Trophoblast cell (in vitro differentiated cells and primary cell): ENCODE measurements around the gene LRRC71.

ENCODE experiments used
- DNase-seq, 2 donors: peaks; one replicate each; pipeline ENCODE4 v3.0.0-alpha.2; 2016
- H2AFZ ChIP-seq: 2 replicates; pipeline ENCODE4 v1.6.1; 2013; ENCODE audit warnings: low read length, moderate library complexity, mild to moderate bottlenecking; ENCODE audit not compliant: insufficient read depth, poor library complexity
- H2AK5ac ChIP-seq: 2 replicates; pipeline ENCODE4 v1.6.1; 2013; ENCODE audit warnings: mild to moderate bottlenecking, low read length
- H2BK120ac ChIP-seq: 2 replicates; pipeline ENCODE4 v1.6.1; 2013; ENCODE audit warnings: low read length, mild to moderate bottlenecking, moderate library complexity; ENCODE audit not compliant: insufficient read depth, poor library complexity
- H2BK12ac ChIP-seq: 2 replicates; pipeline ENCODE4 v1.6.1; 2013; ENCODE audit warnings: mild to moderate bottlenecking, low read length, moderate library complexity
- H2BK5ac ChIP-seq: 2 replicates; pipeline ENCODE4 v1.6.1; 2013; ENCODE audit warnings: low read length, low read depth, moderate library complexity, mild to moderate bottlenecking; ENCODE audit not compliant: poor library complexity
- H3K14ac ChIP-seq: 2 replicates; pipeline ENCODE4 v1.6.1; 2013; ENCODE audit warnings: mild to moderate bottlenecking, low read length
- H3K18ac ChIP-seq: 2 replicates; pipeline ENCODE4 v1.6.1; 2013; ENCODE audit warnings: mild to moderate bottlenecking, low read length
- H3K23ac ChIP-seq: 2 replicates; pipeline ENCODE4 v1.6.1; 2013; ENCODE audit warnings: low read length
- H3K27ac ChIP-seq: 2 replicates; pipeline ENCODE4 v1.5.1; 2013; ENCODE audit warnings: low read depth, mild to moderate bottlenecking, inconsistent platforms, low read length, moderate library complexity
- H3K27me3 ChIP-seq: 2 replicates; pipeline ENCODE4 v1.6.1; 2013; ENCODE audit warnings: inconsistent platforms, mild to moderate bottlenecking, low read length, moderate library complexity; ENCODE audit not compliant: insufficient read depth
- H3K36me3 ChIP-seq, 2 experiments: 1 replicate in 1 of 2; 2 replicates in 1 of 2; pipeline ENCODE4 v1.6.1; 2013; ENCODE audit warnings: low read length in 2 of 2, mild to moderate bottlenecking in 2 of 2, moderate library complexity in 1 of 2; ENCODE audit not compliant: insufficient read depth in 2 of 2, control insufficient read depth in 1 of 2
- H3K4ac ChIP-seq: 2 replicates; pipeline ENCODE4 v1.6.1; 2013; ENCODE audit warnings: low read depth, mild to moderate bottlenecking, low read length, moderate library complexity
- H3K4me1 ChIP-seq, 2 experiments: 1 replicate in 1 of 2; 2 replicates in 1 of 2; pipeline ENCODE4 v1.6.1; 2013; ENCODE audit warnings: low read length in 2 of 2, mild to moderate bottlenecking in 2 of 2, moderate library complexity in 1 of 2; ENCODE audit not compliant: insufficient read depth in 2 of 2, control insufficient read depth in 1 of 2
- H3K4me2 ChIP-seq: 2 replicates; pipeline ENCODE4 v1.6.1; 2013; ENCODE audit warnings: inconsistent platforms, mild to moderate bottlenecking, low read length, moderate library complexity
- H3K4me3 ChIP-seq: 2 replicates; pipeline ENCODE4 v1.5.1; 2013; ENCODE audit warnings: mild to moderate bottlenecking, low read depth, low read length, inconsistent platforms
- H3K79me1 ChIP-seq: one replicate; pipeline ENCODE4 v1.6.1; 2013; ENCODE audit warnings: low read length
- H3K79me2 ChIP-seq: 2 replicates; pipeline ENCODE4 v1.6.1; 2013; ENCODE audit warnings: low read length, mild to moderate bottlenecking; ENCODE audit not compliant: control insufficient read depth, insufficient read depth, poor library complexity
- H3K9ac ChIP-seq: 2 replicates; pipeline ENCODE4 v1.6.1; 2013; ENCODE audit warnings: mild to moderate bottlenecking, low read length
- H3K9me3 ChIP-seq: 2 replicates; pipeline ENCODE4 v1.6.1; 2013; ENCODE audit warnings: low read depth, mild to moderate bottlenecking, control low read depth, inconsistent platforms, low read length; ENCODE audit not compliant: insufficient read depth
- H4K12ac ChIP-seq: 2 replicates; pipeline ENCODE4 v1.6.1; 2013; ENCODE audit warnings: low read depth, mild to moderate bottlenecking, low read length, moderate library complexity
- H4K8ac ChIP-seq: 2 replicates; pipeline ENCODE4 v1.6.1; 2013; ENCODE audit warnings: low read depth, mild to moderate bottlenecking, low read length, moderate library complexity
- H4K91ac ChIP-seq: one replicate; pipeline ENCODE4 v1.6.1; 2013; ENCODE audit warnings: low read depth, mild to moderate bottlenecking, low read length, moderate library complexity
- WGBS: extraction: QIAGEN DNeasy Blood & Tissue Kit; methylation state at CpG from one replicate; pipeline ENCODE4 v1.1.7; 2013; ENCODE audit warnings: missing lambda C conversion rate; ENCODE audit not compliant: insufficient read length, insufficient coverage; ENCODE audit errors: extremely low coverage; 5-methylcytosine and 5-hydroxymethylcytosine counted together

The LRRC71 gene

DNA sequence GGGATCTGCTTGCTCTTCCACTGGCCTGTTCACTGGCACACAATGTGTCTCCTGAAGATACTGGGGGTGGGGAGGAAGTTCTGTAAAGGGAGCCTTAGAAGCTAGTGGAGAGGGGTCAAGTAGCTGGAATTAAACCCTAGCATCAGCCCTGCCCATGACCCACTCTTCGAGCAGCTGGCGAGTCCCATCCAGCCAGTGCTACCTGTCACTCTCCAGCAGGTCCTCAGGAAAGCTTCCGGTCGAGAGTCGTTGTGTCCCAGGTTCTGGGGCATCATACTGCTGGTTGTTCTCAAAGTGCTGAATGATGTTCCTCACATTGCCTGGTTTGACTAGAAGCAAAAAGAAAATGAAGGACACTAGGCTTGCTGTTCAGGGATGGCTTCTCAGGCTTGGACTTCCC, 30.9 kb downstream of the LRRC71 start:
- H2AFZ ChIP-seq = no peak overlapping the region
- no peak overlapping the region for H2AK5ac ChIP-seq
- H3K79me1 ChIP-seq = no peaks in the 10 kb centered on the region
- H3K79me2 ChIP-seq = no peaks in the 10 kb centered on the region
- no peak overlapping the region for H2BK5ac ChIP-seq
- no peak overlapping the region for H2BK120ac ChIP-seq
- no peaks in the 10 kb centered on the region for H3K27me3 ChIP-seq
- H4K12ac ChIP-seq = no peak overlapping the region
- no peaks in the 10 kb centered on the region for H3K9me3 ChIP-seq
- no peak overlapping the region for H3K4me3 ChIP-seq
- H3K27ac ChIP-seq = no peak overlapping the region
- H3K18ac ChIP-seq = no peak overlapping the region
- no peak overlapping the region for H3K4me2 ChIP-seq
- no peak overlapping the region for H3K4ac ChIP-seq
- no peak overlapping the region for H4K8ac ChIP-seq
- no peak overlapping the region for H3K23ac ChIP-seq
- no peak overlapping the region for H3K9ac ChIP-seq
- H3K36me3 ChIP-seq = peaks cover 38 to 47% of the 10 kb centered on the region in 2 experiments
- H3K4me1 ChIP-seq = no peaks in the 10 kb centered on the region
- no CpG with 5 or more reads among the region's 5 CpGs for WGBS
- H3K14ac ChIP-seq = no peak overlapping the region
- no peak overlapping the region for H2BK12ac ChIP-seq
- DNase-seq = no peak
- H4K91ac ChIP-seq = no peak overlapping the region

DNA sequence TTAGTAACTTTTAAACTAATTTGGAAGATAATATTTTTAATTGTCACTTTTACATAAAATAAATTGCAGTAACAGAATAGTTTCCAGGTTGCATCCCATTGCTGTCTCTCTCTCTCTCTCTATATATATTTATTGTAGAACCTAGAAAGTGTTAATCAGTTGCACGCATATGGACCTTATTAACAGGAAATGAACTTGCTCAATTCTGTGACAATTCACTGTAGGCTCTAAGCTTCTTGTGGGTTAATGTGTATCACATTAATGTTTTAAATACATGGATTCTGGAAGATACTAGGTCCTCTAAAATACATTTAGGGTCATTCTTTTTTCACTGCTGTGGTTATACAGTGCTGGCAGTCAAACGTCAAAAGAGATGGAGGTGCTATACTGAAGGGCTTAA, 33.1 kb downstream of the LRRC71 start:
- H2BK120ac ChIP-seq = no peak overlapping the region
- H3K9me3 ChIP-seq = no peaks in the 10 kb centered on the region
- H2BK5ac ChIP-seq = no peak overlapping the region
- no peak overlapping the region for H3K14ac ChIP-seq
- no peak overlapping the region for H3K4ac ChIP-seq
- no peak overlapping the region for H4K12ac ChIP-seq
- no peak overlapping the region for H3K18ac ChIP-seq
- no peak overlapping the region for H3K4me2 ChIP-seq
- no peak overlapping the region for H2AK5ac ChIP-seq
- no peak for DNase-seq
- no CpG with 5 or more reads among the region's 2 CpGs for WGBS
- peaks cover 20 to 34% of the 10 kb centered on the region in 2 experiments for H3K36me3 ChIP-seq
- no peak overlapping the region for H2AFZ ChIP-seq
- H3K79me1 ChIP-seq = no peaks in the 10 kb centered on the region
- H4K91ac ChIP-seq = no peak overlapping the region
- H3K27me3 ChIP-seq = no peaks in the 10 kb centered on the region
- no peak overlapping the region for H3K27ac ChIP-seq
- H3K79me2 ChIP-seq = no peaks in the 10 kb centered on the region
- no peak overlapping the region for H2BK12ac ChIP-seq
- H3K4me1 ChIP-seq = peaks cover 4 to 5% of the 10 kb centered on the region in 2 experiments
- H3K4me3 ChIP-seq = no peak overlapping the region
- H3K9ac ChIP-seq = no peak overlapping the region
- no peak overlapping the region for H4K8ac ChIP-seq
- no peak overlapping the region for H3K23ac ChIP-seq

DNA sequence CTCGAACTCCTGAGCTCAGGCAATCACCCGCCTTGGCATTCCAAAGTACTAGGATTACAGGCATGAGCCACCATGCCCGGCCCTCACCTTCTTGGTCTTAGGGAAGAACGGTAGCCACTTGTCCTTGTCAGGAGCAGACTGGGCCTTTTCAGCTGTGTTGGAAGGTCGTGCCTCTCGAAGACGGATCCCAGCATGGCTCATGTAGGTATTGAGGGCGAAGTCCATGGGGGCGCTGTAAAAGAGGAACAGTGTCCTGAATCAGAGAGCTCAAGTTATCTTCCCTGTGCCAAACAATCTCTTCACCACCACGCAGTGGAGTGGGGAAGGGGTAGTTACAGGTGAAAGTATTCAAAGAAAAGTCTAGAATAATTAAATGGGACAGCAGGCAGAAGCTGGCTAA, 35.9 kb downstream of the LRRC71 start:
- Histone ChIP-seq H3K4me3 (no peak overlapping the region), H3K14ac (no peak overlapping the region), H3K27me3 (no peaks in the 10 kb centered on the region), H3K79me1 (no peaks in the 10 kb centered on the region), H2AK5ac (no peak overlapping the region), H2AFZ (no peak overlapping the region), H3K79me2 (no peaks in the 10 kb centered on the region), H3K9ac (no peak overlapping the region), H4K91ac (no peak overlapping the region), H3K4ac (no peak overlapping the region), H3K18ac (no peak overlapping the region), H4K12ac (no peak overlapping the region), H3K36me3 (peaks cover 28 to 49% of the 10 kb centered on the region in 2 experiments), H3K27ac (no peak overlapping the region), H3K9me3 (no peaks in the 10 kb centered on the region), H3K4me2 (no peak overlapping the region), H4K8ac (no peak overlapping the region), H2BK12ac (no peak overlapping the region), H3K4me1 (peaks cover 5 to 6% of the 10 kb centered on the region in 2 experiments), H2BK120ac (no peak overlapping the region), H3K23ac (no peak overlapping the region), H2BK5ac (no peak overlapping the region)
- DNase-seq = no peak
- WGBS = no CpG with 5 or more reads among the region's 10 CpGs

DNA sequence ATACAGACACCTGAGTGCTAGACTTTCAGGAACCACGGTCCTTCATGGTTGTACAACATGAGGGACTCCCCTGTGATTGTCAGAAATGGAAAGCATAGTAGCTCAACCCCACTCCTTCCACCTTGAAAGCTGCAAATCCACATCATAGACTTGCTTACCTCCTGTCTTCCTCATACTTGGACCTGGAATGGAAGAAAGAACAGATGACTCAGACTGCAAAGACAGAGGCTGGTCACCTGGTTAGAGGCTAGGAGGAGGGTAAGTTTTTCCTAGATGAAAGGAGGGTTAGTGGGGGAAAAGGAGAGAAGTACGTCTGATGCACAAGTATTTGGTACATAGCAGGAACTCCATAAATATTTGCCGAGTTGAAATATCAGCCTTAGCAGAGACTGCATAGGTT, 37.2 kb downstream of the LRRC71 start:
- Histone ChIP-seq H3K4me1 (peaks cover 5 to 6% of the 10 kb centered on the region in 2 experiments), H3K4me2 (no peak overlapping the region), H4K12ac (no peak overlapping the region), H3K36me3 (peaks cover 24 to 48% of the 10 kb centered on the region in 2 experiments), H3K27ac (no peak overlapping the region), H2BK5ac (no peak overlapping the region), H2AFZ (no peak overlapping the region), H3K27me3 (no peaks in the 10 kb centered on the region), H2AK5ac (no peak overlapping the region), H3K9ac (no peak overlapping the region), H3K79me1 (no peaks in the 10 kb centered on the region), H3K4me3 (no peak overlapping the region), H2BK12ac (no peak overlapping the region), H2BK120ac (no peak overlapping the region), H3K18ac (no peak overlapping the region), H3K23ac (no peak overlapping the region), H3K79me2 (no peaks in the 10 kb centered on the region), H3K4ac (no peak overlapping the region), H4K8ac (no peak overlapping the region), H3K9me3 (no peaks in the 10 kb centered on the region), H4K91ac (no peak overlapping the region), H3K14ac (no peak overlapping the region)
- DNase-seq = peak in 1 of 2 donors; percentile 49
- no CpG with 5 or more reads among the region's 3 CpGs for WGBS
